ENCODE measurements around the gene CERS1. TPM values are rescaled to one million over a fixed set of nuclear protein-coding genes. Genes with fewer than 3 reads are reported as not detected.

Gene CERS1
- total RNA-seq, 1 donor from 2014 or later = not detected

- TF ChIP-seq CTCF (IDR thresholded peaks at IDR 0.05) = no peak
- Histone ChIP-seq H3K27me3 (no peaks in the 10 kb centered on the region), H3K9me3 (no peaks in the 10 kb centered on the region), H3K27ac (no peak overlapping the region), H3K4me1 (peaks cover 6 to 26% of the 10 kb centered on the region in 2 donors), H3K4me3 (no peak overlapping the region), H3K36me3 (no peaks in the 10 kb centered on the region)
- intact Hi-C loops (cut with DNase I) = loop anchor here (10.0 kb wide), 1 partner anchor 156 kb away; the partner anchor contains the start of gene CRTC1
- DNase-seq (ENCODE audit: low spot score in 2 of 2) = no peak
Observed at GRCh38 chr19:18840288-18841267, 55.4 kb downstream of the CERS1 start.

- intact Hi-C loops (cut with DNase I) = loop anchor here (10.0 kb wide), 1 partner anchor 155 kb away; the partner anchor contains the start of gene CRTC1
- Histone ChIP-seq H3K36me3 (peaks cover 0 to 5% of the 10 kb centered on the region in 2 donors), H3K9me3 (no peaks in the 10 kb centered on the region), H3K27ac (no peak overlapping the region), H3K27me3 (no peaks in the 10 kb centered on the region), H3K4me3 (no peak overlapping the region), H3K4me1 (peaks cover 10 to 31% of the 10 kb centered on the region in 2 donors)
- DNase-seq (ENCODE audit: low spot score in 2 of 2) = no peak
- TF ChIP-seq CTCF (IDR thresholded peaks at IDR 0.05) = no peak
Observed at GRCh38 chr19:18839465-18840287, 56.3 kb downstream of the CERS1 start.

- no peak for DNase-seq (ENCODE audit: low spot score in 2 of 2)
- no peak overlapping the region for H3K4me3 ChIP-seq
- intact Hi-C loops (cut with DNase I) = loop anchor here (5.0 kb wide), 1 partner anchor 242 kb away; no protein-coding TSS in a partner anchor
- H3K27me3 ChIP-seq = no peaks in the 10 kb centered on the region
- TF ChIP-seq CTCF (IDR thresholded peaks at IDR 0.05) = no peak
- peaks cover 13 to 30% of the 10 kb centered on the region in 2 donors for H3K4me1 ChIP-seq
- H3K27ac ChIP-seq = no peak overlapping the region
- peaks cover 0 to 5% of the 10 kb centered on the region in 2 donors for H3K36me3 ChIP-seq
- H3K9me3 ChIP-seq = no peaks in the 10 kb centered on the region
Observed at GRCh38 chr19:18834644-18834984, 61.3 kb downstream of the CERS1 start.

GRCh38 chr19:18833849-18834643 lies 61.9 kb downstream of the CERS1 start:
- intact Hi-C loops (cut with DNase I) = loop anchor here (5.0 kb wide), 1 partner anchor 242 kb away; no protein-coding TSS in a partner anchor
- DNase-seq (ENCODE audit: low spot score in 2 of 2) = no peak
- no peaks in the 10 kb centered on the region for H3K9me3 ChIP-seq
- H3K4me3 ChIP-seq = peak overlapping the region; percentile 95
- peaks cover 13 to 28% of the 10 kb centered on the region in 2 donors for H3K4me1 ChIP-seq
- no peaks in the 10 kb centered on the region for H3K27me3 ChIP-seq
- TF ChIP-seq CTCF (IDR thresholded peaks at IDR 0.05) = no peak
- peaks cover 0 to 5% of the 10 kb centered on the region in 2 donors for H3K36me3 ChIP-seq
- no peak overlapping the region for H3K27ac ChIP-seq

GRCh38 chr19:18833141-18833476 lies 62.8 kb downstream of the CERS1 start:
- TF ChIP-seq CTCF (IDR thresholded peaks at IDR 0.05) = no peak
- peak overlapping the region; percentile 95 for H3K4me3 ChIP-seq
- no peaks in the 10 kb centered on the region for H3K27me3 ChIP-seq
- peak overlapping the region in 1 of 2 donors; percentile 34 for H3K27ac ChIP-seq
- no peak for DNase-seq (ENCODE audit: low spot score in 2 of 2)
- H3K9me3 ChIP-seq = no peaks in the 10 kb centered on the region
- intact Hi-C loops (cut with DNase I) = loop anchor here (5.0 kb wide), 1 partner anchor 241 kb away; no protein-coding TSS in a partner anchor
- H3K36me3 ChIP-seq = peaks cover 0 to 5% of the 10 kb centered on the region in 2 donors
- H3K4me1 ChIP-seq = peaks cover 13 to 24% of the 10 kb centered on the region in 2 donors

All from ascending aorta (tissue), 2 donors.